Measurements from ENCODE around the gene AHCTF1.

Gene AHCTF1

DNA sequence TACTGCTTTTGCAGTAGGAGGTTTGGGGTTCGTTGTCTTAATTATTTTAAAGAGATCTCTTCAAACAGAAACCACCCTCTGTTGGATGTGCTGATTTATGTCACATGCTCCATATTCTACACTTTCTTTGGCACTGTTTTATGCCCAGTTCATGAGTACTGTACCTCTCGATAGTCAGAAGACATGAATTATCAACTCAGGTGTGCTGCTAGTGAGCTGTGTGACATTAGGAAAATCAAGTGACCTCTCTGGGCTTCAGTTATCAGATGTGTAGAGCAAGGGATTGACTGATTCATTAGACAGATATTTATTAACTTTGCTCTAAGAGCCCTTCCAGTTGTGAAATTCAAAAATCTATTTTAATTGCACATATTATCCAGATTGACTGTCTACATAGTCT is 2.1 kb upstream of the AHCTF1 start:
- TF ChIP-seq FOXP2 (optimal IDR thresholded peaks at IDR 0.05; ENCODE audit: borderline replicate concordance, extremely low read depth, extremely low read length, insufficient read depth) (no peak), SIN3A (IDR thresholded peaks at IDR 0.05; ENCODE audit: borderline replicate concordance, insufficient read depth, low read length) (no peak), POLR2AphosphoS5 (IDR thresholded peaks at IDR 0.05; ENCODE audit: low read depth, low read length) (no peak), TAF1 (IDR thresholded peaks at IDR 0.05; ENCODE audit: borderline replicate concordance, insufficient read depth, low read length) (no peak)
- TF ChIP-seq, protein P1, sequence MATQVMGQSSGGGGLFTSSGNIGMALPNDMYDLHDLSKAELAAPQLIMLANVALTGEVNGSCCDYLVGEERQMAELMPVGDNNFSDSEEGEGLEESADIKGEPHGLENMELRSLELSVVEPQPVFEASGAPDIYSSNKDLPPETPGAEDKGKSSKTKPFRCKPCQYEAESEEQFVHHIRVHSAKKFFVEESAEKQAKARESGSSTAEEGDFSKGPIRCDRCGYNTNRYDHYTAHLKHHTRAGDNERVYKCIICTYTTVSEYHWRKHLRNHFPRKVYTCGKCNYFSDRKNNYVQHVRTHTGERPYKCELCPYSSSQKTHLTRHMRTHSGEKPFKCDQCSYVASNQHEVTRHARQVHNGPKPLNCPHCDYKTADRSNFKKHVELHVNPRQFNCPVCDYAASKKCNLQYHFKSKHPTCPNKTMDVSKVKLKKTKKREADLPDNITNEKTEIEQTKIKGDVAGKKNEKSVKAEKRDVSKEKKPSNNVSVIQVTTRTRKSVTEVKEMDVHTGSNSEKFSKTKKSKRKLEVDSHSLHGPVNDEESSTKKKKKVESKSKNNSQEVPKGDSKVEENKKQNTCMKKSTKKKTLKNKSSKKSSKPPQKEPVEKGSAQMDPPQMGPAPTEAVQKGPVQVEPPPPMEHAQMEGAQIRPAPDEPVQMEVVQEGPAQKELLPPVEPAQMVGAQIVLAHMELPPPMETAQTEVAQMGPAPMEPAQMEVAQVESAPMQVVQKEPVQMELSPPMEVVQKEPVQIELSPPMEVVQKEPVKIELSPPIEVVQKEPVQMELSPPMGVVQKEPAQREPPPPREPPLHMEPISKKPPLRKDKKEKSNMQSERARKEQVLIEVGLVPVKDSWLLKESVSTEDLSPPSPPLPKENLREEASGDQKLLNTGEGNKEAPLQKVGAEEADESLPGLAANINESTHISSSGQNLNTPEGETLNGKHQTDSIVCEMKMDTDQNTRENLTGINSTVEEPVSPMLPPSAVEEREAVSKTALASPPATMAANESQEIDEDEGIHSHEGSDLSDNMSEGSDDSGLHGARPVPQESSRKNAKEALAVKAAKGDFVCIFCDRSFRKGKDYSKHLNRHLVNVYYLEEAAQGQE (IDR thresholded peaks at IDR 0.05; ENCODE audit: insufficient read depth in 1 of 2, low read depth in 2 of 2, low read length in 2 of 2) = no peak

DNA sequence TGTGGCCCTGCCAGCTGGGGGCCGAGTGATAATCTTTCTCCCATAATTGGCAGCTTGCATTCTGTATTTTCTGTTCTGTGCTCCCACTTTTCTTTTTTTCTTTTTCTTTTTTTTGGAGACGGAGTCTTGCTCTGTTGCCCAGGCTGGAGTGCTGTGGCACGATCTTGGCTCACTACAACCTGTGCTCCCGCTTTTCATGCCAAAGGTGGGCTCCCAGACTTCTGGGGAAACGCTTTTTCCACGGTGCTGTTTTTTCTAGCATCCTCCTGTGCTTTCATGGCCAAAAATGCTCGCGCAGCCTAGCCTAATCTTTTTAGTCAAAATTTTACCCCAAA is 585 bp upstream of the AHCTF1 start:
- TF ChIP-seq POLR2AphosphoS5 (IDR thresholded peaks at IDR 0.05; ENCODE audit: low read depth, low read length) = no peak
- no peak for TF ChIP-seq FOXP2 (optimal IDR thresholded peaks at IDR 0.05; ENCODE audit: borderline replicate concordance, extremely low read depth, extremely low read length, insufficient read depth)
- TF ChIP-seq, protein P1 (IDR thresholded peaks at IDR 0.05; ENCODE audit: insufficient read depth in 1 of 2, low read depth in 2 of 2, low read length in 2 of 2) = no peak
- TF ChIP-seq TAF1 (IDR thresholded peaks at IDR 0.05; ENCODE audit: borderline replicate concordance, insufficient read depth, low read length) = no peak
- no peak for TF ChIP-seq SIN3A (IDR thresholded peaks at IDR 0.05; ENCODE audit: borderline replicate concordance, insufficient read depth, low read length)

DNA sequence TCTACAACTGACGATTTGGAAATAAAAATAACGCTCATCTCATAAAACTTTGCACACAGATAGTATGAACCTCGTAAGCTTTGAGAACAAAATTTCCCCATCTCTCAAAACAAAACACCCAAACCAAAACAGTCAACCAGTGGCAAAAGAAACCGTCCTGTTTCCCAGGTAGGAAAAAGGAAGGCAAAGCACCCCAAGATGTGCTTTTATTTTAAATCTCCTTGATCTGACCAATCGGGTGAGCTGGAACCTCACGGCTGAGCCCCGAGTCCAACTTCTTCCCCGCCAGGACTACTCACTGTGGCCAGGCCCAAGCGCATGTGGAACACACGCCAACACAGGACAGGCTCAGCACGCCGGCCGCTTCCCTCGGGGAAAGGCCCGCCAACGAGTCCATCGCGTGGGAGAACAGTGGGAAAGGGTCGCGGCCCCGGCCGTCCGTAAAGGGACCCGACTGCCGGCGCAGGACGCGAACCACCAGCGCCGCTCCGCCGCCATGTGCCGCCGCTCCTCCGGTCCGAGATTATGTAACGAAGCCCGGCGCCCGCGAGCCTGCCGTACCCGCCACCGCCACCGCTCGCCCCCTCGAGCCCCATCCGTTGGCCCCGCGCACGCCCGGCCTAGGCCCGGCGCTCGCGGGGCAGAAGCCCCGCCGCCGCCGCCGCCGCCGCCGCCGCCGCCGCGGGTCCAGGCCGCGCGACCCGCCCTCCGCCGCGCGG is 759 bp downstream of the AHCTF1 start:
- peak; percentile 28; the same call in 1 of the 2 replicates for TF ChIP-seq SIN3A (IDR thresholded peaks at IDR 0.05; ENCODE audit: borderline replicate concordance, insufficient read depth, low read length)
- TF ChIP-seq FOXP2 (optimal IDR thresholded peaks at IDR 0.05; ENCODE audit: borderline replicate concordance, extremely low read depth, extremely low read length, insufficient read depth) = no peak
- TF ChIP-seq, protein P1 (IDR thresholded peaks at IDR 0.05; ENCODE audit: insufficient read depth in 1 of 2, low read depth in 2 of 2, low read length in 2 of 2) = no peak
- no peak for TF ChIP-seq POLR2AphosphoS5 (IDR thresholded peaks at IDR 0.05; ENCODE audit: low read depth, low read length)
- no peak for TF ChIP-seq TAF1 (IDR thresholded peaks at IDR 0.05; ENCODE audit: borderline replicate concordance, insufficient read depth, low read length)

DNA sequence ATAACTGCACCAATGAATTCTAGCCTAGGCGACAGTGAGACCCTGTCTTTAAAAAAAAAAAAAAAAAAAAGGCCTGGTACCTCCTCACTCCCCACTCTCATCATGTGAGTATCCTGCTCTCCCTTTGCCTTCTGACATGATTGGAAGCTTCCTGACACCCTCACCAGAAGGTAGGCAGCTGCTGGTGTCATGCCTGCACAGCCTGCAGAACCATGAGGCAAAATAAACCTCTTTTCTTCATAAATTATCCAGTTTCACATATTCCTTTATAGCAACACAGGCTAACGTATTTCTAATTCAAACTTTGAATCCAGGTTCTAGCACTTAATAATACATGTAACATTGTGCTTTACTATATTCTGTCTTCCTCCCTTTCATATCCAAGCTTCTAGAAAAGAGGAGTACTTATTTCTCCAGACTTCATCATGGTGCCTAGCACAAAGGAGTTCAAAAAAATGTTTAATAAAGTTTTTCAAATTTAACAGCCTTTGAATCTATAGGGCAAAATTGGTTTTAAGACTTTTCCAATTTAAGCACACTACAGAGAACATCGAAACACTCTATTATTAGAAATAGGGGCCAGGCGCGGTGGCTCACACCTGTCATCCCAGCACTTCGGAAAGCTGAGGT is 5.6 kb downstream of the AHCTF1 start:
- TF ChIP-seq, protein P1 (IDR thresholded peaks at IDR 0.05; ENCODE audit: insufficient read depth in 1 of 2, low read depth in 2 of 2, low read length in 2 of 2) = no peak
- TF ChIP-seq SIN3A (IDR thresholded peaks at IDR 0.05; ENCODE audit: borderline replicate concordance, insufficient read depth, low read length) = no peak
- no peak for TF ChIP-seq POLR2AphosphoS5 (IDR thresholded peaks at IDR 0.05; ENCODE audit: low read depth, low read length)
- TF ChIP-seq FOXP2 (optimal IDR thresholded peaks at IDR 0.05; ENCODE audit: borderline replicate concordance, extremely low read depth, extremely low read length, insufficient read depth) = no peak
- no peak for TF ChIP-seq TAF1 (IDR thresholded peaks at IDR 0.05; ENCODE audit: borderline replicate concordance, insufficient read depth, low read length)

All from PFSK-1 (cell line).